NCI-H2196 treated with DMSO at 0.1 percent for 48 hours (cell line): ENCODE data around the gene DNAJC15.
"Not testable (repeated sequence)": the region's sequence is repeated elsewhere in the genome, so short reads cannot be mapped to it uniquely, and the experiment has no call there.

Source experiments
- DNase-seq: peaks from one replicate; lab custom pipeline; 2025; ENCODE audit not compliant: unreplicated experiment; lab: John Stamatoyannopoulos, UW

DNAJC15 gene

DNA sequence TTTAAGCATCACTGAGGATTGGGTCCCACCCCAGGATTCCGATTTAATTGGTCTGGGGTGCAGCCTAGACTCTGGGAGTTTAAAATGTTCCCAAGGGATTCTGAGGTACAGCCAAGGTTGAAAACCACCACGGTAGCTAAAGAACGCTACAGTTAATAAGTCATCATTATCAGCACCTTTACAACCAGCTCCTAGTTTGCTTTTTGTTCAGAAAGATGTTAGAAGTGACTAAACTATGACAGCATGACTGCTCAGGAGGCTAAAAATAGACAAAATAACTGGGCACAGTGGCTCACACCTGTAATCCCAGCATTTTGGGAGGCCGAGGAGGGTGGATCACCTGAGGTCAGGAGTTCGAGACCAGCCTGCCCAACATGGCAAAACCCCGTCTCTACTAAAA, 19.7 kb upstream of the DNAJC15 start:
- DNase-seq, result no peak

DNA sequence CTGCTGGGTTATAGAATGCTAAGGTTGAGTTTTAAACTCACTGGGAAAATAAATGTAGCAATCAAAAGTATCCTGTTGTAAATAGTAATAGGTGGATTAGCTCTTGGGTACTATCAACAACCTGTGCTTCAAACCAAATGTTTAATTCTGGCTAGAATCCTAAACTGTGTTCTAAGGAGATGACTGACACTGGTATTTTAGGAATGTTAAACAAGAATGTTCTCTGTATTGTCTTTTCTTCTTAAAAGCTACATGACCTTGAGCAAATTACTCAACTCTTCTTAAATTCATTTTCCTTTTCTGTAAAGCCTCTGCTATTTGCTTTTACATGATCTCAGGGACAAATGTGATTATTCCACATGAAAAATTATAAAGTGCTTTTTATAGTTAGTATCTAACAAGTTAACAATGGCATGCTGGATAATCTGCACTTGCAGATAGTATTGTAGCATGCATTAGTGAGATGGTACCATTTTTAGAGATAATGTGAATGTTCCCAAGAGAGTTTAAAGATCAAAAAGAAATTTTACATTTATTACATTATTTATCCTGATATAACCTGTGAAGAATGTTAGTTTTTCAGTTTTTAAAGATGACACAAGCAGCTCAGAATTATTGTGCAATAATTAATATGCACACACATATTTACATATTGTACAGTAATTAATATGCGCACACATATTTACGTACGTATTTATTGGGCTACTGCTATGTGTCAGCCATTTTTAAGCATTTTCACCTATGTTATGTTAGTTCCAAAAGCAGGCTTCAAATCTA, 17.7 kb upstream of the DNAJC15 start:
- no peak for DNase-seq

DNA sequence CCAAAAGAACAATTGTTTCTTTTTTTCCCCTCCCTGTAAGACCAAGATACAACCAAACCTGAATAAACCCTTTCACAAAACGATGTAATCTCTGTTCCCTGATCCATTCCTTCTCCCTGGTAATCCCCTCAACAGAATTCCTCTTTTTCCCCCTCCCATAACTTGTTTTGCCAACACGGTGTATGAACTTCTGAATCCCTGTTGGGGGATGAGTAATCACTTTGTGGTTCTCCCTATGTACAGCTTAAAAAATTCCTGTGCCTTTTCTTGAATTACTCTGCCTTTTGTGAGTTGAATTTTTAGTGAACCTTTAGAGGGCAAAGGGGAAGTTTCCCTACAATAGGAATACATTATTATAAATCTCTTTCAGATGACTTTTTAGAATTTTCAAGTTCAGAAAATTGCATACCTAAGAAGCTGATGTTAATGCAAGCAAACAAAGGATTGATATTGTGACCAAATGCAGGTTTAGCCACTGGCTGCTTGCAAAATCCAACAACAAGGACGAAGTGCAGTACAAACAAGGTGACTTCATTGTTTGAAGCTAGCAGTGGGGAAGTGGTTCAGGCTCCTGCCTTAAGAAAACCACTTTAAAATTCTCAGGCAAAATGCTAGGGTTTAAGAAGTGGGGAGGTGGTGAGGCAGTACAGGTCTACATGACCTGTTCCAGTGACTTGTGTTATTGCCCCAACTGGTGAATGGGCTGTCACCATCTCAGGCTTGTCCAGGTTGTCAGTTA, 16.3 kb upstream of the DNAJC15 start:
- DNase-seq, result no peak

DNA sequence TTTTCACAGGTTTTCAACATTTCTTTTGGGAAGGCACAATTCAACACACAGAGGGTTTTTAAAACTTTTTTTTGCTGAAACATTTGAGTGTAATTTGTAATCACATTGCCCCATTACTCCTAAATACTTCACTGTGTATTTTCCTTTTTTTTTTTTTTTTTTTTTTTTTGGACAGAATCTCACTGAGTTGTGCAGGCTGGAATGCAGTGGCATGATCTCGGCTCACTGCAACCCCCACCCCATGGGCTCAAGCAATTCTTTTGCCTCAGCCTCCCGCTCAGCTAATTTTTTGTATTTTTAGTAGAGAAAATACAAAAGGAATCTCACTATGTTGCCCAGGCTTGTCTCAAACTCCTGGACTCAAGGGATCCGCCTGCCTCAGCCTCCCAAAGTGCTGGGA, 14.8 kb upstream of the DNAJC15 start:
- no peak for DNase-seq

DNA sequence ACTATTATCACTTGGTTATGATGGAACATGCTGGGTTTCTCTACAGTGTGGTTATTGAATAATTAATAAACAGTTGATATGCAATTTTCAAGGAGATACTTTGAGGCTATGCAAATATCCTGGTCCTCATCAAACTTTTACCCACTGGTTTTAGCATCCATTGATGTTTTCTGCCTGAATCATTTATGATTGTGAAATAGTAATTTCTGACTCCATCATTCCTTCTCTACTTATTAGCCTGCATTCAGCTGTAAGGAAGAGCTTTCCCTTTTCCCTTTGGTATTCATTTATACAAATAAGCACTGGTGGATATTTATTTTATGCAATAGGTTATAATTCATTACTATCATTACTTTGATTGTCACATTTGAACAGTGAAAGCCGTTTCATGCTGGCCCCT, 13.9 kb upstream of the DNAJC15 start:
- no peak for DNase-seq

DNA sequence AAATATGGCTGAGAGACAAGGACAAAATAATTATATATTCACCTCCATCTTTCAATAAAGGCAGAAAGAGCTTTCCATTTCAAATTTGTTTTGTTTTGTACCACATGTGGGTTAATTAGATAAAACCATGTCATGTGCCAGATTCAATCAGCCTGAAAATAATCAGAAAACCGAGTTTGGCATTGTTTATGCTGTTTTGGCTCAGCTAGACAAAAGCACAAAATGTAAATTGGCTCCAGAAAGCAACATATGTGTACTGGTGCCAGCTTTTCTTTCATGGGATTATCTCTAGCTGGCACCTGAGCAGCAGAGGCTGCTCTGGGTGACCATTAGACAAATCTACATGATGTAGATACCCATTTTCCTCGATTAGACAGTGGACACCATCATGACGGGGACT, 9.2 kb upstream of the DNAJC15 start:
- DNase-seq, result no peak

DNA sequence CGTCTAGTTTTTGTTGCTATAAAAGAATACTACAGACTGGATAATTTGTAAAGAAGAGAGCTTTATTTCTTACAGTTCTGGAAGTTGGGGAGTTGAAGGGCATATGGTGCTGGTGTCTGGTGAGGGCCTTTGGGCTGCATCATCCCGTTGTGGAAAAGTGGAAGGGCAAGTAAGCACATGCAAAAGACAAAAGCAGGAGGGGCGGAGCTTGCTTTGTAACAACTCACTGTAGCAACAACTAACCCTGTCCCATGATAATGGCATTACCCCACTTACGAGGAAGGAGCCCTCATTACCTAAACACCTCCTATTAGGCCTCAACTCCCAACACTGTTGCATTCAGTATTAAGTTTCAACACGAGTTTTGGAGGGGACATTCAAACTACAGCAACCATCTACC, 7.2 kb upstream of the DNAJC15 start:
- no peak for DNase-seq

DNA sequence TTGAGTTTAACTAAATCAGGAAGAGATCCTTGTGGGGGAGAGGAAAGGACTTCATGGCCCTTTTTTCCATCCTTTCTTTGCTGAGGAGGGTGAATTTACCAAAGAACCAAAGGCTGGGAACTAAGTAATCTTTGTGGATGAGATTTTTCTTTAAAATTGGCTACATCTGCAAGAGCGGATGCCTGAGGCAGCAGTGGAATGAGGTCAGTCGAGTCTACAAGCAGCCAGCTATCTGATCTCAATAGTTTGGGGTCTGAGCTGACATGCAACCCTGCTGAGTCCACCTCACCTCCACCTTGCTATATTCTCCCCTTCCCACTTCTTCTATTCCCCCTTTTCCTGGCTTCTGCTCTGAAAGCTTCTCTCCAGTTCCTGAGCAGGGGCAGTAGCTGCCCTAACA, 3.6 kb upstream of the DNAJC15 start:
- DNase-seq, result no peak

DNA sequence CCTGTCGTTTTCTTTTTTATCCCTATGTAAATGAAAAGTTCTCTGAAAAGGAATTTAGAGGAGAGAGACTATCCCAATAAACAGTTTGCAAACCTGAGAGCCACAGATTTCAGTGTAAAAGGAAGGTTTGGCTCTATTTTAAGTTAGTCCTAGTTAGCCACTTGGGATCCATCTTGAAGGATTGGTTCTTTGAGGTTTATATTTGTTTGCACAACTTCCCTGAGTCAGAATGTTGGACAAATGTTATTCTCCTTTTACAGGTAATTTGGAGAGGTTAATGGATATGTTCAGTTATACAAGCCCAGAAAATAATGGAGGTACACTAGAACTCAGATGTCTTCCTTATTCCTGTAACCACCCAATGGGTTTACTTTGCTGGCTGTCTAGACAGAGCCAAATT, 2.6 kb upstream of the DNAJC15 start:
- DNase-seq, result no peak

DNA sequence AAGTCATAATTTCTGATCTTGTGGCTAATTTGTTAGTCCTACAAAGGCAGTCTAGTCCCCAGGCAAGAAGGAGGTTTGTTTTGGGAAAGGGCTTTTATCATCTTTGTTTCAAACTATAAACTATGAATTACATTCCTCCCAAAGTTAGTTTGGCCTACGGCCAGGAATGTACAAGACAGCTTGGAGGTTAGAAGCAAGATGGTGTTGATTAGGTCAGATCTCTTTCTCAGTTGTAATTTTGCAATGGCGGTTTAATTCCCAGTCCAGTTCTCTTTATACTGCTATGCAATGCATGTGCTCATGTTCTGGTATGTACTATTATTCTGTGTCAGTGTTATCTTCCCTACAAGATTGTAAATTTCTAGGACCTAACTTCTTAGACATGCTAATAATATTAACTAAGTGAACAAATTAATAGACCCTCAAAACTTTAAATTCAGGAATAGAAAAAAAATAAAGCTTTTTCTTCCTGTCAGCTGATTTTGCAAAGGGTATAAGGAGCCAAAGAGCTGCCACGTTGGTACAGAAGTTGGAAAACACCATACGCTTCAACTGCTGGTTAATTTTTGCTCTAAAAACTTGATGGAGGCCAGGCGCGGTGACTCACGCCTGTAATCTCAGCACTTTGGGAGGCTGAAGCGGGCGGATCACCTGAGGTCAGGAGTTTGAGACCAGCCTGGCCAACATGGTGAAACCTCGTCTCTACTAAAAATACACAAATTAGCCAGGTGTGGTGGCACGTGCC, 1.3 kb upstream of the DNAJC15 start:
- no peak for DNase-seq

DNA sequence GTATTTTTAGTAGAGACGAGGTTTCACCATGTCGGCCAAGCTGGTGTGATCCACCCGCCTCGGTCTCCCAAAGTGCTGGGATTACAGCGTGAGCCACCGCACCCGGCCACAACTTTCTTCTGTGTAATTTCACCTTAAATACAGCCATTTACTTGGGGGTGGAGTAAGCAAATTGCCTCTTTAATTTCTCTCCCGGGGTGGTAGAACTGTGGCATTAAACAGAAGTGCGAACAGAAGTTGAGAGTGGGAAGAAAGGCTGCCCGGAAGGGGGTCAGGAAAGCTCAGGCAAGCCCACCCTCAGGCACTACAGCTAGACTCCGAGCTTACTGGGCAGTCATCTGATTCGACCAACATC, 475 bp upstream of the DNAJC15 start:
- no peak for DNase-seq

DNA sequence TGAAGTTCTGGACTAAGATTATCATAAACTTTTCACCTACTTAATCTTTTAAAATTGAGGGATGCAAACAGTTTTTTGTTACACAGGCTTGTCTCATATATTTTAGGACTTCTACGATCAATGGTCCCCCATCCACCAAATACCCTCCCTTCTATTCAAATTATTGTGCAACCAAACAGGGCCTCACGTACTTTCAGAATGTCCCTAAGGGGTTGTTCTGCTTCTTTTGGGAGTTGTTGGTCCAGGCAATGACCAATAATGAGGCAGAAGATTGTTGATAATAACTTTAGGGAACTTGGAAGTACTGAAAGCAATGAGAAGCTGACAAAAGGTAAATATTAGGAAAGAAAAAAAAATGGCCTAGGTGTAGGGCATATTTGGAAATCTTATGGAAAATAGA, 2.9 kb downstream of the DNAJC15 start:
- no peak for DNase-seq

DNA sequence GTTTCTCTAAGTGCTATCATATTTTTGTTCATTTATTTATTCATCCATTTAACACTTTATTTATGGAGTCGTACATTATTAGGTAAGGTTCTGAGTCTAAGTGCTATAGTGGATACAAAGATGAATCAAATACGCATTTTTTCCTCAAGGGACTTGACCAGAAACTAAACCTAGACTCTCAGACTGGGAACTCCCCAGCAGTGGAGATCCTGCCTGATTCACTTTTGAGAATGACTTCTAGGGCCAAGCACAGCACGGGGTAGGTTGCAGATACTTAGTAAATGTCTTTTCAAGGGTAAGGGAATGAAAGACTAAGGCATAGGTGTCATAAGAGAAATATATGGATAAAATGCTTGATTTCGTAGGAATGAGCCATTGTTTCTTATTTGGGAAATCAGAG, 7.2 kb downstream of the DNAJC15 start:
- no peak for DNase-seq

DNA sequence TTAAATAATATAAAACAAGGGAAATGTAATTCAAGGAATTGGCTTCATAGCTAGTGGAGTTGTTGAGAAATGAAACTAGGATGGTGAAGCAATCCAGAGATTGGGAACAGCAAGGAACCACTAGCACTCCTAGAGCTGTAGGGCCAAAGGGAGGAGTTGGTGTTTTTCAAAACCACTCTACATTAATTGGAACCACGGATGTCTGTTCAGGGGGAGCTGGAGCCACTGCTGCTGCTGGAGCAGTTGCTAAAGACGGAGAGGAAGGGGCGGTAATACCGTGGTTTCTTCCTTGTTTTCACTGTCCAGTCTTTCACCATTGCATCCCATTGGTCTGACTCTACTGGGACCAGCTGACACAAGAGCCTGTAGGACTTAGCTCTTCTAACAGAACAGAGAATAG, 8.5 kb downstream of the DNAJC15 start:
- no peak for DNase-seq

DNA sequence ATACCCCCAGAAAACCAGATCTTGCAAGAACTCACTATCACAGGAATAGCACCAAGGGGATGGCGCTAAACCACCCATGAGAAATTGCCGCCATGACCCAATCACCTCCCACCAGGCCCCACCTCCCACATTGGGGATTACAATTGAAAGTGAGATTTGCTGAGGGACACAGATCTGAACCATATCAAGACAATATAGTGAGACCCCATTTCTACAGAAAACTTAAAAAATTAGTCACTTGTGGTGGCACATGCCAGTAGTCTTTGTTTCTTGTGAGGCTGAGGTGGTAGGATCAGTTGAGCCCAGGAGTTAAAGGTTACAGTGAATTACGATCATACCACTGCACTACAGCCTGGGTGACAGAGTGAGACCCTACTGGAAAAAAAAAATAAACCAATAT, 9.7 kb downstream of the DNAJC15 start:
- no peak for DNase-seq

DNA sequence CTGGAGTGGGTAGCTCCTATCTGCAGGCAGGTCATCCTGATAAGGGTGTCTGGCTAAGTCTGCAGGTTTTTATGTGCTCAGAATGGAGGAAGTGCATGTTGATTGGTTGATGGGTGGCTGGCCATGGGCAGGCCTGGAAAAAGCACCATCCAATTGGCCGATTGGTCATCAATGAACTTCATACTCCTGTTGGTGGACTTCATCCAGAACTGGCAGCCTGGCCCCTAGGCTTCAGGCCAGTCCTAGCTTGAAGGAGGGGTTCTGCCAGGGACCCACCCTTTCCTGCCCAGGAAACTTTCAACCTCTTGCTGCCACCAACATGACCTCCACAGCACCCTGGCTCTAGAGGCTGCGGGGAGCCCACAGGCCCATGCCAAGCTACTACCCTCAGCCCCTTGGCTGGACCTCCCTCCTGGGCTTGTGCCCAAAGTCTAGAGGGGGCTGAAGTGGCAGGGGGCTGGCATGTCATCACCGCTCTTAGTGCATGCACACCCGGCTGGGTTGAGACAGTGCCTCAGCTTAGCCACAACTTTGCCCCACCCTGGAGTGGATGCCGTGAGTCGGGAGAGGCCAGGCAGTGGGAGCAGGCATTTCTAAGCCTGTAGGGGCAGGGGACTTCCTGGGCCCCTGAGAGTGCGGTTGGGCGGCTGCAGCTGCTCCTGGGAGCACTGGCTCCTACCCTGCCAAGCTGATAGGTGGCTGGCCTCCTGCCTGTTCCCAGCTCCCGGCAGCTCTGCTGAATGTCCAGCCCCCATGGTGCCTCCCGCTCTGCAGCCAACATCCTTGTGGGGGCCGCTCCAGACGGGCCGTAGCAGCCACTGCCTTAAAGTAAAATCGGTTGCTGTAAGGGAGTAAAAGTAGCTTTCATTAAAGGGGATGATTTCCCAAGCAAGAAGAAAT, 13.2 kb downstream of the DNAJC15 start:
- no peak for DNase-seq

DNA sequence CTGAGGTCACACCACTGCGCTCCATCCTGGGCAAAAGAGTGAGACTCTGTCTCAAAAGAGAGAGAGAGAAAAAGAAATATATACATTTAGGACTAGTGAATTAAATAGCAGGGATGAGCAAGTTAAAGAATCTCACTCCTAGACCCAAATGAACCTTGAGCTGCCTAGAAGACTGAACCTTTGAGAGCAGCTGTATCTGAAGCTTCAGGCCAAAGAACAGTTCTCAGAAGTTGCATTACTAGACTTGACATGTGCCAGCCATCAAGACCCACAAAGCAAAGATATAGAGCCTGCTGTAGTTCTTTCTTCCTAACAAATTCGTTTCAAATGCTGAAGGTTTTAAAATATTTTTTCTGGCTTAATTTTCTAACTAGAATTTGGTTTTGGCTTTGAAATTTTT, 16.6 kb downstream of the DNAJC15 start:
- DNase-seq, result no peak

DNA sequence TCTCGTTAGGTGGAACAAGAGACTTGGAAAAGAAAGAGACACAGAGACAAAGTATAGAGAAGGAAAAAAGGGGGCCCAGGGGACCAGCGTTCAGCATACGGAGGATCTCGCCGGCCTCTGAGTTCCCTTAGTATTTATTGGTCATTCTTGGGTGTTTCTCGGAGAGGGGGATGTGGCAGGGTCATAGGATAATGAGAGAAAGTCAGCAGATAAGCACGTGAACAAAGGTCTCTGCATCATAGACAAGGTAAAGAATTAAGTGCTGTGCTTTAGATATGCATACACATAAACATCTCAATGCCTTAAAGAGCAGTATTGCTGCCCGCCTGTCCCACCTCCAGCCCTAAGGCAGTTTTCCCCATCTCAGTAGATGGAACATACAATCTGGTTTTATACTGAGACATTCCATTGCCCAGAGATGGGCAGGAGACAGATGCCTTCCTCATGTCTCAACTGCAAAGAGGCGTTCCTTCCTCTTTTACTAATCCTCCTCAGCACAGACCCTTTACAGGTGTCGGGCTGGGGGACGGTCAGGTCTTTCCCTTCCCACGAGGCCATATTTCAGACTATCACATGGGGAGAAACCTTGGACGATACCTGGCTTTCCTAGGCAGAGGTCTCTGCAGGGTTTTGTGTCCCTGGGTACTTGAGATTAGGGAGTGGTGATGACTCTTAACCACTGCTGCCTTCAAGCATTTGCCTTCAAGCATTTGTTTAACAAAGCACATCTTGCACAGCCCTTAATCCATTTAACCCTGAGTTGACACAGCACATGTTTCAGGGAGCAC, 17.4 kb downstream of the DNAJC15 start:
- DNase-seq, result not testable (repeated sequence)

DNA sequence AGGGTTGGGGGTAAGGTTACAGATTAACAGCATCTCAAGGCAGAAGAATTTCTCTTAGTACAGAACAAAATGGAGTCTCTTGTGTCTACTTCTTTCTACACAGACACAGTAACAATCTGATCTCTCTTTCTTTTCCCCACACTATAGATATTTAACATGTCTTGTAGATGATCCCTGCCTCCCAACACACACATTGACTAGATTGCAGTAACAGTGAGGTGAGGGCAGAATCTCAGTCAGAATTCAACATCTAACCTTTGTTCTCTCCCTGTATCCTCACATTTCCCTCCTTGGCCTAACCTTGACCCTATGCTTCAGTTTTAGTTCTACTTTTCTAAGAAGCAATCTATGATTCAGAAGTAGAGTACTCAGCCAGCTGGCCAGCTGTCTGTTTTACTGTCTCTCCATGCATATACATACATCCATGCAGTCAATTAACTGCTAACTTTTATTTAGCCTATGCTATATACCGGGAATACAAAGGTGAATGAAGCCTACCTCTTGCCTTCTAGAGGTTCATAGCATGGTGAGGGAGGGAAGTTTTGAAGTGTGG, 18.1 kb downstream of the DNAJC15 start:
- DNase-seq, result no peak

DNA sequence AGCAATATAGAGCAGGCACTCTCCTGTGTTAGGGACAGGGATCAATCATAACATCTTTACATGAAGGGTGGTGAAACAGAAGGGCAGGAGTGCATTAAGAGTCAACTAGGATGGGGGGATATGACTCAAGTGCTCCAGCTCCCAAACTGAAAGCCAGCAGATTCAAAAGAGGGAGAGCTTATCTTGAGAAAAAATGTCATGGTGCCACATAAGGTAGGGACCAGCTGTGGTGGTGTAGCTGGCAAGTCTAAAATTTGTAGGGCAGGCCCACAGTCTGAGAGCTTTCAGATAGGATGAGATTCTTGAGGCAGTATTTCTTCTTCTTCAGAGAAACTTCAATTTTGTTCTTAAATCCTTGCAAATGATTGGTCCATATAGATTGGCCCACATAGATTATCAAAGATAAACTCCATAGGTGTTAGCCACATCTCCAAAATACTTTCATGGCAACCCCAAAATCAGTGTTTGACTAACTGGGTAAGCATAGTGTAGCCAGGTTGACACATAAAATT, 19.1 kb downstream of the DNAJC15 start:
- no peak for DNase-seq
